Pancreas (tissue), 10 donors: ENCODE results near the gene ADPRHL1. TPM values are rescaled to one million over a fixed set of nuclear protein-coding genes. Genes with fewer than 3 reads are reported as not detected.

Source experiments
- ATAC-seq, 4 donors: fragments of 200-7000 bp; cut with Tn5 transposase; one replicate each; pipeline versions ENCODE4 v1.8.0 to v1.9.1; 2020; ENCODE audit warnings: mild to moderate bottlenecking in 4 of 4, moderate library complexity in 4 of 4
- DNase-seq, 6 donors: peaks; one replicate each; pipeline ENCODE4 v3.0.0-alpha.2; 2020
- FAIRE-seq: peaks from 2 replicates; lab custom pipeline; 2012; peaks lifted over from hg19 to GRCh38; lab: Jason Lieb, UNC
- H3K27ac ChIP-seq, 4 donors: fragments of 200-600 bp; sonication (generic); 1 replicate in 3 of 4; 2 replicates in 1 of 4; pipeline versions ENCODE4 v1.5.0 to v1.8.0; 2020
- H3K27me3 ChIP-seq, 4 donors: fragments of 200-600 bp; one replicate each; pipeline ENCODE4 v1.8.0; 2021
- H3K36me3 ChIP-seq, 3 donors: fragments of 200-600 bp; sonication (generic) in 1 of 3; one replicate each; pipeline versions ENCODE4 v1.5.0 to v1.8.0; 2020 to 2021
- H3K4me1 ChIP-seq, 3 donors: fragments of 200-600 bp; one replicate each; pipeline ENCODE4 v1.8.0; 2021
- H3K4me3 ChIP-seq, 4 donors: fragments of 200-600 bp; sonication (generic) in 2 of 4; one replicate each; pipeline versions ENCODE4 v1.5.0 to v1.8.0; 2020 to 2021
- H3K9me3 ChIP-seq, 4 donors: fragments of 200-600 bp; one replicate each; pipeline ENCODE4 v1.8.0; 2021
- CTCF ChIP-seq, 4 donors: fragments of 200-600 bp; sonication (generic) in 3 of 4; IDR thresholded peaks; one replicate each; pipeline versions ENCODE4 v1.5.0 to v1.8.0; 2021; ENCODE audit warnings: antibody characterized with exemption in 4 of 4
- whole genome bisulfite sequencing, 2 donors: extraction: QIAGEN DNeasy Blood & Tissue Kit; methylation state at CpG; one replicate each; pipeline ENCODE4 v1.1.7; 2013; 5-methylcytosine and 5-hydroxymethylcytosine counted together
- intact Hi-C, 3 donors: fragments of 100-400 bp; cut with DNase I; formaldehyde crosslinking; loops; one replicate each; pipeline versions ENCODE4 v1.11.1 to v1.14.2; 2022
- polyA plus RNA-seq, 2 donors: library from polyadenylated mRNA; stranded (reverse); fragments of 200-250 nt; gene quantifications; one replicate each; pipeline ENCODE4 v1.2.3, GENCODE V29; 2013
- total RNA-seq, 6 donors: library from RNA; stranded (reverse); fragmentation: NEBNext Ultra II Directional in 4 of 6; extraction: Animal tissue kit (Norgen Biotek cat#: 25700) in 4 of 6; gene quantifications; one replicate each; pipeline versions ENCODE4 v1.2.1 to v1.2.4, GENCODE V29; 2021 to 2023
- donor health status: healthy with polysubstance abuse.
- donor health status: DM: no; HTN: no; CAD: no; lungs with moderate emphysema.
- donor health status: DM: no; HTN: no; CAD: no.
- donor health status: control.
- donor health status: control.
- donor health status: Bipolar disorder and iron deficiency.
- donor health status: DM: yes; HTN: yes; CAD: no.
- donor health status: DM: no; HTN: no; CAD: no.
- donor health status: DM: no; HTN: no; CAD: no.
- donor health status: DM: yes; HTN: yes; CAD: no.

The ADPRHL1 gene
- total and polyA plus RNA-seq, 8 donors, result 1.2 to 6.0 (median 3.0) TPM

- Histone ChIP-seq H3K4me3 (no peak overlapping the region), H3K4me1 (no peaks in the 10 kb centered on the region), H3K36me3 (no peaks in the 10 kb centered on the region), H3K9me3 (no peaks in the 10 kb centered on the region), H3K27me3 (no peaks in the 10 kb centered on the region), H3K27ac (no peak overlapping the region)
- TF ChIP-seq CTCF (IDR thresholded peaks at IDR 0.05), result no peak
- WGBS, 2 donors, result 82 to 88% methylated on average over 2 of the region's 2 CpGs
- DNase-seq (peak in 1 of 6 donors; percentile 27), ATAC-seq (no peak), FAIRE-seq (no peak)
- intact Hi-C loops, result no loop called here
These were observed 48.9 kb downstream of the ADPRHL1 start for GRCh38 chr13:113404366-113404722.

- no peak for TF ChIP-seq CTCF (IDR thresholded peaks at IDR 0.05)
- ATAC-seq (peak in 1 of 4 donors; percentile 25), FAIRE-seq (no peak), DNase-seq (peak in 2 of 6 donors; percentile 54 to 74)
- intact Hi-C loops, result no loop called here
- H3K36me3 ChIP-seq, result no peaks in the 10 kb centered on the region
- H3K27me3 ChIP-seq, result no peaks in the 10 kb centered on the region
- H3K4me1 ChIP-seq, result no peaks in the 10 kb centered on the region
- WGBS, 2 donors, result 77 to 79% methylated on average over 32 of the region's 32 CpGs
- no peaks in the 10 kb centered on the region for H3K9me3 ChIP-seq
- H3K27ac ChIP-seq, result no peak overlapping the region
- no peak overlapping the region for H3K4me3 ChIP-seq
These were observed 49.8 kb downstream of the ADPRHL1 start for GRCh38 chr13:113403255-113404104.

- FAIRE-seq, result no peak
- TF ChIP-seq CTCF (IDR thresholded peaks at IDR 0.05), result no peak
- Histone ChIP-seq H3K27me3 (no peaks in the 10 kb centered on the region), H3K27ac (no peak overlapping the region), H3K9me3 (no peaks in the 10 kb centered on the region), H3K36me3 (no peaks in the 10 kb centered on the region), H3K4me1 (no peaks in the 10 kb centered on the region), H3K4me3 (no peak overlapping the region)
- no peak for ATAC-seq
- DNase-seq, result peak in 1 of 6 donors; percentile 36
- intact Hi-C loops, result no loop called here
- WGBS, 2 donors, result 74 to 76% methylated on average over 33 of the region's 33 CpGs
These were observed 50.6 kb downstream of the ADPRHL1 start for GRCh38 chr13:113402471-113403254.

GRCh38 chr13:113401452-113402415, 51.6 kb downstream of the ADPRHL1 start:
- Histone ChIP-seq H3K27ac (no peak overlapping the region), H3K36me3 (no peaks in the 10 kb centered on the region), H3K4me1 (no peaks in the 10 kb centered on the region), H3K27me3 (no peaks in the 10 kb centered on the region), H3K9me3 (no peaks in the 10 kb centered on the region), H3K4me3 (no peak overlapping the region)
- WGBS, 2 donors, result 79 to 83% methylated on average over 52 of the region's 52 CpGs
- no peak for FAIRE-seq
- intact Hi-C loops, result no loop called here
- DNase-seq, result peak in 1 of 6 donors; percentile 39
- ATAC-seq, result no peak
- no peak for TF ChIP-seq CTCF (IDR thresholded peaks at IDR 0.05)
